ENCODE data around the gene TRIM9.

GRCh38 chr14:50947446-50947845, 147.5 kb downstream of the TRIM9 start:
- TF ChIP-seq CTCF (conservative IDR thresholded peaks at IDR 0.05; ENCODE audit: low read depth, low read length) = no peak
- TF ChIP-seq EZH2 (IDR thresholded peaks at IDR 0.05; ENCODE audit: low read length, unreplicated experiment) = no peak
